ENCODE measurements around the gene MOB3B.
A peak's percentile ranks its signal among the peaks of the same experiment; 100 is the strongest.

The MOB3B gene

GRCh38 chr9:27333241-27334052, 196.2 kb downstream of the MOB3B start:
- DNase-seq, result peak; percentile 56

- no peak for DNase-seq
Measured at GRCh38 chr9:27331393-27331792, 198.2 kb downstream of the MOB3B start.

DNA sequence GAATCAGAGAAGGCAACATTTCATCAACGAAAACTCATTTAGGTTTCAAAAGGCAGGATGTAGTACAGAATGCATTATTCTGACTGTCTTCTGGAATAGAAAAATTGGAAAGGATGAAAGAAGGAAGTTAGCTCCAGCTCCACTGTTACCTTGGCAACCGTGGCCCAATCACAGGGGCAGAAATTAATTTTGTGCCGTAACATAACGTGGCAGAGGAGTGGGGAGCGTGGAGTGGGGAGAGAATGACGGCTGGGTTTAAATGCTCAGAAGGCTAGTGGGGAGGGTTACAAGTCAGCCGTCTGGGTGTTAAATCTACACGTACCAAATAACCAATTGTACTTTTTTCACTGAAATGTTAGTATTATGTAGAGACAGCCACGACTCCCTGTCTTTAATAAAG, 200.3 kb downstream of the MOB3B start:
- no peak for DNase-seq

GRCh38 chr9:27328483-27328882, 201.1 kb downstream of the MOB3B start:
- DNase-seq, result no peak

DNA sequence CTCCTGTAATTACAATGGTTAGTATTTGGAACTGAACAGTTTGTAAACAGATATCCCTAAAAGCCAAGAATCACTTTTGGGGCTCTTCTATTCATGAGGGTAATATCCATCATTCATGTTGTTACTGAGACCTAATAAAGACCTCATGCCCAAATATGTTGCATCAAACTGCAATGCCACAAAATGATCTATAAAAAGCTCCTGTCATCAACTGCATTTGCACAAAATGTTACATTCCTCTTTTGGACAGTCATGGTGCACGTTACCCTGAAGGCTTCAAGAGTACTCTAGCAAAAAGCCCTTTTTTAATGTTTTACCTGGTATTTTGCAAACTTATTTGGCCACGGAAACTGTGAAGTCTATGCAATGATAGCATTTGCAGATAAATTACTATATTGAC, 218.4 kb downstream of the MOB3B start:
- DNase-seq, result no peak

- DNase-seq, result no peak
Measured at GRCh38 chr9:27310582-27310981, 219.0 kb downstream of the MOB3B start.

DNA sequence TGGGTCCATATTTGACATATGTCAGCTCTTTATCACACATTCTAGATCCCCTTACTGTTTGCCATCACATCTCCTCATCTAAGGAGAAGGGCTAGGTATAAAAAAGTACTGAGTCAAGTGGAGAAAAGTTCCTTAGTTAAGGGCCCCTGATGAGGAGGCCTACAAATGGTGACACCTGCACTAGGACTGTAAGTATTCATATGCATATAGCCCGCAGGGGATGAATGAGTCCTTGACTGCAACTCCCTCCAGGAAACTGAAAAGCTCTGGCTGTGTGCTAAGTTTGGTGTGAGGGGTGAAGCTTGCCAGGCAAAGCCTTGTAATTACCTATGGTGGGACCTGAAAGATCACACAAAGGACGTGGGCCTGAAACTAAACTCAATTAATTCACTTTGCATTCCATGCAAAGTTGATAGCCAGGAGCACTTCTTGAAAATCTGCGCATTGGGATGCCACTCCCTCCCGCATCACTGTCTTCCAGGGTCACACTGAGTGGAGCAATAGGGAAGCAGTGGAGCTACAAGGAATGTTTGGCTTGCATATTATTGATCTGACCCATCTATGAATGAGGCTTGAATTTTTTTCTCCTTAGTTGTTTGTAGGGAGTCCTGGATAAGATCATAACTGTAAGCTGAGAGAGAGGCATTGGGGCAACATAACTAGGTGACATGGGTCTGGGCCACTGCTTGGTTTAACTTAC, 220.8 kb downstream of the MOB3B start:
- no peak for DNase-seq

DNA sequence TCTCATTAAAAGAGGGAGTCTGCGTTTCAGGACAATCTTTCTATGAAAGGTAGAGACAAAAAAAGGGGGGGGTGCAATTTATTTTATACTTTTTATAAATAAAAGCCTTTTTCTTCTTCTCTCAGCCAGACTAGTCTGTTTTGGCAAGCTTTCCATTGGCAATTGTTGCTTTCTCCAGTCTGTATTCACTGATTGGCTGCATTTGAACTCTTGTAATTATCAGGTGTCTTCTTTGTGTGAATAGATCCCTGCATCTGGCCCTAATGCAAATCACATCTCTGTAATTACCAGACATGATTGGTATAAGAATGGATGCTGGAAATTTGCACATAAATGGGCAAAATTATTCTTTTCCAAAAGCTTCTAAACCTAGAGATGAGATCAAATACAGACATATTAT, 225.1 kb downstream of the MOB3B start:
- no peak for DNase-seq

DNA sequence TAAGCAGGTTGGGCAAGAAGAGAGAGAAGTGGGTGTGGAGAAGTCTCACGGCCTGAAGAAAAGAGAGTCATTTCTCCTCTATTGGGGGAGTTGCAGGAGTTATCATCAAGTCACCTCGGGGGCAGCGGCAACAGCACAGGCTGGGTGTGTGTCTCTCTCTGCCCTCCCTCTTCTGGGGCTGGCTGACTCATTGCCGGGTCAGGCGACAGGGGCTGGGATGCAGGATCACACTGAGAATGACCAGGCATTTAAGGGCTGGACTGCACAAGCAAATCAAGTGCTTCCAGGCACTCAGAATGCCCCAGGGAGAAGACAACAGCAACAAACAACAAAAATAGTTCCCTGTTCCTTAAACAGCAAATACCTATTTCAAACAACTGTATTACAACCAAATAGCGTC, 226.4 kb downstream of the MOB3B start:
- DNase-seq, result no peak

GRCh38 chr9:27297050-27297449, 232.6 kb downstream of the MOB3B start, which contains the start of gene EQTN:
TSS of gene EQTN (minus strand) at chr9:27297150. CDS start at chr9:27297055, 95 bp downstream.
- DNase-seq, result no peak

DNA sequence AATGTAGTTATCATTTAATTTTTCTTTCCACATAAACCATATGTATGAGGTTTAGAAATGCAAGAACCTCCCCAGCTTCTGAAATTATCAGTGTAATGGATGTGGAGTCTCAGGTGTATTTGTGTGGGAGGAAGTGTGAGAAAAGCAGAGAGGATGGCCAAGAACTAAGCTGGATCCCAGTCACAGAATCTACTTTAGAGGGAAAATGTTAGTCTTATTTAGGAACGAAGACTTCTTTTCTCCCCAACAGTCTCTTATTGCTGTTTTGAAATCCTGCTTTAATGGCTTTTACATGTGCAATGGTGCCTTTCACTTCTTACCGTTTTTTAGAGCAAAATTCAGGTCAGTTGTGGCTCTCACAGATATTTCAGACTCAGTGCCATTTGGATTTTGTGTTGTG, 235.6 kb downstream of the MOB3B start:
- DNase-seq, result no peak

DNA sequence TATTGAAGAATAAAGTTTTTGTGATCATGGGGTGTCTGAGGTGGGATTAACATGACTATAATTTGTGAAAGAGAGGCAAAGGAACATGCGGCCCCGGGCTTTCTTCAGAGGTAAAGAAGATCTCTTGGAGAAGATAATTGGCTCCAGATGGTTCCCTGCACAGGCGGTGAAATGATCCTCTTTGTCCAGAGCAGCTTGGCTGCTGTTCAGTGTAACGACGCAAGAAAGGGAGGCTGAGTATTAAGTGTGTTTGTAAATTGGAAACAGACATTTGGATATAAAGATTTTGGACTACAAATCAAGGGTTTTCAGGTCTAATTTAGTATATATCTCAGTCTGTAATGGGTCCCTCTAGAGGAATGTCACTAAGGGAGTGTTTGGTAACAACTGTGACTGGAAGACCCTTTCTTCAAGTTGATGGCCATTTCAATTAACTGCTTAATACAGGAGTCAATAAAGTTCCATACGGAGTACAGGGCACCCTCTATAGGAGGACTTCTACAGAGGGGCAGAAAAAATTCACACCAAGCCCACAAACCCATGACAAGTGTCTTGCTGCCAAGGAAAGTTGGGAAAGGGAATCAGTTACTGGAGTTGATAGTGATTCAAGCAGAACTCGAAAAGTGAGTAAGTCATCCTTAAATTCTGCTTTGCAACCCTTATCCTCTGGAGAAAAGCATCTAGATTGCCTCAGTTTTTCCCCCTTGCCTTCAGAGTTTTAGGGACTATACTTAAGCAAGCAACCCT, 236.8 kb downstream of the MOB3B start:
- DNase-seq, result no peak

DNA sequence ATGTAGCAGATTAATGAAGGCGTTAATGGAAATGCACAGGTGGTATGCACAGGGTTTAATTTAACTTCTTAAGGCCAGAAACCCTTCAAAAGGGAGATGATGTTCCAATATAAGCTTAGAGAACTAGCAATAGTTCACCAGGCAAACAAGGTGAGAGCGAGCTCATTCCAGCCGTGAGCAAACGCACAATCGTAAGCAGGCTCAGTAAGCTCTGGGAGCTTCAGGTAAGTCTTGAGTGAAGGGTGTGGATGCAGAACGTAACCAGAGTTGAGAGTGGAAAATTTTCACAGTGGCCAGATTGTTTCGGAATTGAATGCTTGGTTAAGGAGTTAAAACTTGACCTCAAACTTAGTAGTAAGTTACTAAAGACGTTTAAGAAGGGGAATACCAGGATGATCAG, 238.3 kb downstream of the MOB3B start:
- no peak for DNase-seq

GRCh38 chr9:27282269-27282668, 247.3 kb downstream of the MOB3B start:
- DNase-seq, result no peak

DNA sequence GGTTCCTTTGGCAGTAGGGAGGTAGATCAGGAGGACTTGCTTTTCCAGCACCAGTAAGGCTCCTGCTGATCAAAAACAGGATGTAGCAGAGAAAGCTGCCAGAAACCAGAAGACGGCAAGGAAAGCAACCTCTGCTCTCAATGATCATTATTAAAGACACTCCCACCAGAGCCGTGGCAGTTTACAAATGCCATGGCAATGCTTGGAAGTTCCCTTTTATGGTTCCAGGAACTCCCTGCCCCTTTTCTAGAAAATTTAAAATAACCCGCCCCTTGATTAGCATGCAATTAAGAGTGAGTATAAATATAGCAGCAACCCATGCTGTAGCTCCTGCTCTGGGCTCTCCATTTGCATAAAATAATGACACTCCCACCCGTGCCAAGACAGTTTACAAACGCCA, 248.8 kb downstream of the MOB3B start:
- no peak for DNase-seq

DNA sequence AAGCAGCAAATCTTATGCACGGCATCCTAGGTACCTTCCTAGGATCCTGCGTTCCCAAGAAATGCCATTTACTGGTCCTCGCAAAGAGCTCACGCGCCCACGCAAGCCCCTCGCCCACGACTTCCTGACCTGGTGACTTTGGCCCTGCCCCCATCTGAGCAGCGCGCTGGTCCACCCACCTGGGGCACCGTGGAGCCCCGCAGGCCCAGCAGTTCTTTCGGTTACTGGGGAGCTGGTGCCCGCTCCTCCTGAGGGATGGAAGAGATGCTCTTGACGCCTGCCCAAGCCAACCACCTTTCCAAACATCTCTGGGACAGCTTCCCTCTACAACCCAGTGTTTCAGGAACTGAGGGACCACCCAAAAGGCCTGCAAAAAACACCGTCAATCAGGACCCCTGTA, 249.4 kb downstream of the MOB3B start:
- no peak for DNase-seq

GRCh38 chr9:27279611-27280010, 250.0 kb downstream of the MOB3B start:
- no peak for DNase-seq

DNA sequence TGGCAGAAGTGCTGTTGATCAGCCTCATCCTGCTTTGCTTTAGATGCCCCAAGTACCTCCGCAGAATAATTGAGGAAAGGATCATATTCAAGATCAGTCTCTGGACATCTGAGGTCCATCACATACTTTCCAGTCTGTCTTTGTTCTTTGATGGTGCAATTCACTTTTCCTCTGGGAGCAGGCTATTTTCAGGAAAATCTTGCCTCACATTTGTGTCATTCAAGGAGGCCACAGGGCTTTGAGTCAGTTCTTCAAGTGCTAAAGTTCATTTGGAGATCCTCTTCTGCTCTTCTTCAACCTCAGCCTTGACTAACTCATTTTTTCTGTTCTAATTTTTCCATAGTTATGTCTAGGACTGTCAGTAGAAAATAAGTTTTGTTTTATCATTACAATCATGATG, 251.2 kb downstream of the MOB3B start:
- no peak for DNase-seq

- peak; percentile 59 for DNase-seq
Measured at GRCh38 chr9:27276193-27277030, 253.2 kb downstream of the MOB3B start.
